Smooth muscle cell (in vitro differentiated cells): ENCODE data around the gene ZNF467. TPM values are rescaled to one million over a fixed set of nuclear protein-coding genes. Genes with fewer than 3 reads are reported as not detected.
A peak's percentile ranks its signal among the peaks of the same experiment; 100 is the strongest.

Source experiments
- DNase-seq: peaks from one replicate; lab custom pipeline; 2025; ENCODE audit not compliant: unreplicated experiment; lab: John Stamatoyannopoulos, UW
- H2AFZ ChIP-seq: fragments of 200-600 bp; sonication (generic); 2 replicates; pipeline ENCODE4 v1.6.0; 2016; ENCODE audit warnings: antibody characterized with exemption, low read depth, mild to moderate bottlenecking
- H3F3A ChIP-seq: fragments of 200-600 bp; sonication (generic); 2 replicates; pipeline ENCODE4 v1.6.0; 2017; ENCODE audit warnings: antibody characterized with exemption, low read depth
- H3K27ac ChIP-seq: fragments of 200-600 bp; sonication (generic); 2 replicates; pipeline ENCODE4 v1.5.1; 2016; ENCODE audit warnings: low read depth, mild to moderate bottlenecking
- H3K27me3 ChIP-seq: fragments of 200-600 bp; sonication (generic); 2 replicates; pipeline ENCODE4 v1.6.1; 2016; ENCODE audit warnings: low read depth, mild to moderate bottlenecking
- H3K36me3 ChIP-seq: fragments of 200-600 bp; sonication (generic); 2 replicates; pipeline ENCODE4 v1.5.1; 2016; ENCODE audit warnings: low read depth
- H3K4me1 ChIP-seq: fragments of 200-600 bp; sonication (generic); 2 replicates; pipeline ENCODE4 v1.5.1; 2016; ENCODE audit warnings: low read depth
- H3K4me2 ChIP-seq: fragments of 200-600 bp; sonication (generic); 2 replicates; pipeline ENCODE4 v1.6.0; 2016; ENCODE audit warnings: mild to moderate bottlenecking
- H3K4me3 ChIP-seq: fragments of 200-600 bp; sonication (generic); 2 replicates; pipeline ENCODE4 v1.5.1; 2016; ENCODE audit warnings: mild to moderate bottlenecking
- H3K79me2 ChIP-seq: fragments of 200-600 bp; sonication (generic); 2 replicates; pipeline ENCODE4 v1.6.0; 2016; ENCODE audit warnings: low read depth, mild to moderate bottlenecking
- H3K9ac ChIP-seq: fragments of 200-600 bp; sonication (generic); 2 replicates; pipeline ENCODE4 v1.6.0; 2016; ENCODE audit warnings: low read depth
- H3K9me3 ChIP-seq: fragments of 200-600 bp; sonication (generic); replicated peaks from 2 replicates; pipeline ENCODE4 v1.5.1; 2016; ENCODE audit warnings: low read depth
- H4K20me1 ChIP-seq: fragments of 200-600 bp; sonication (generic); 2 replicates; pipeline ENCODE4 v1.6.0; 2016; ENCODE audit warnings: low read depth
- CTCF ChIP-seq: fragments of 200-600 bp; sonication (generic); IDR thresholded peaks from 2 replicates; pipeline ENCODE4 v1.5.1; 2017; ENCODE audit warnings: borderline replicate concordance, mild to moderate bottlenecking, antibody characterized with exemption; ENCODE audit not compliant: insufficient read depth, poor library complexity, severe bottlenecking
- WGBS: methylation state at CpG from one replicate; pipeline ENCODE4 v1.1.7; 2016; ENCODE audit warnings: low lambda C conversion rate; 5-methylcytosine and 5-hydroxymethylcytosine counted together
- polyA plus RNA-seq: library from polyadenylated mRNA; unstranded; fragments of >200 nt; fragmentation: Nextera tagmentation; extraction: Ambion mirVana; gene quantifications from 2 replicates; pipeline ENCODE4 v1.2.1, GENCODE V29; 2016
- total RNA-seq: library from RNA; depleted of rRNA; stranded (reverse); fragments of >200 nt; gene quantifications from 2 replicates; pipeline ENCODE4 v1.2.3, GENCODE V29; 2014

Gene ZNF467
- total and polyA plus RNA-seq, 2 experiments from 2014 or later = 2.0 to 8.2 TPM

- Histone ChIP-seq H3K9ac (no peak overlapping the region), H3K36me3 (no peaks in the 10 kb centered on the region), H3K9me3 (no peaks in the 10 kb centered on the region), H3F3A (no peaks in the 10 kb centered on the region), H3K79me2 (no peaks in the 10 kb centered on the region), H3K4me3 (peak overlapping the region; percentile 48), H3K27me3 (peaks cover 5% of the 10 kb centered on the region), H3K27ac (no peak overlapping the region), H3K4me2 (peak overlapping the region; percentile 92), H2AFZ (peak overlapping the region; percentile 71), H3K4me1 (no peaks in the 10 kb centered on the region), H4K20me1 (no peaks in the 10 kb centered on the region)
- WGBS = 2% methylated on average over 17 of the region's 17 CpGs
- DNase-seq = peak; percentile 29
- peak; percentile 85 for TF ChIP-seq CTCF
Observed at GRCh38 chr7:149742075-149742701, 31.2 kb downstream of the ZNF467 start.

GRCh38 chr7:149741629-149742028 is 31.8 kb downstream of the ZNF467 start:
- no peaks in the 10 kb centered on the region for H3K79me2 ChIP-seq
- H2AFZ ChIP-seq = peak overlapping the region; percentile 71
- peak overlapping the region; percentile 92 for H3K4me2 ChIP-seq
- WGBS = 78% methylated on average over 13 of the region's 13 CpGs
- H4K20me1 ChIP-seq = no peaks in the 10 kb centered on the region
- peak overlapping the region; percentile 48 for H3K4me3 ChIP-seq
- TF ChIP-seq CTCF = no peak
- H3K9me3 ChIP-seq = no peaks in the 10 kb centered on the region
- DNase-seq = no peak
- no peaks in the 10 kb centered on the region for H3K36me3 ChIP-seq
- no peaks in the 10 kb centered on the region for H3K4me1 ChIP-seq
- no peak overlapping the region for H3K9ac ChIP-seq
- H3K27me3 ChIP-seq = peaks cover 5% of the 10 kb centered on the region
- no peaks in the 10 kb centered on the region for H3F3A ChIP-seq
- H3K27ac ChIP-seq = no peak overlapping the region

- WGBS = 83% methylated on average over 13 of the region's 13 CpGs
- no peaks in the 10 kb centered on the region for H3K27me3 ChIP-seq
- no peaks in the 10 kb centered on the region for H3K4me1 ChIP-seq
- no peak for TF ChIP-seq CTCF
- H4K20me1 ChIP-seq = no peaks in the 10 kb centered on the region
- H3K79me2 ChIP-seq = no peaks in the 10 kb centered on the region
- H3K36me3 ChIP-seq = no peaks in the 10 kb centered on the region
- no peak overlapping the region for H3K4me2 ChIP-seq
- H3K9ac ChIP-seq = no peak overlapping the region
- H3K4me3 ChIP-seq = no peak overlapping the region
- H2AFZ ChIP-seq = no peak overlapping the region
- no peaks in the 10 kb centered on the region for H3K9me3 ChIP-seq
- no peaks in the 10 kb centered on the region for H3F3A ChIP-seq
- DNase-seq = no peak
- H3K27ac ChIP-seq = no peak overlapping the region
Observed at GRCh38 chr7:149736478-149737360, 36.7 kb downstream of the ZNF467 start.
